GM12891 (cell line): ENCODE measurements around the gene RASGRF1.

Source experiments
- PAX5 ChIP-seq: IDR thresholded peaks from 2 replicates; pipeline ENCODE4 v1.6.1; 2011; ENCODE audit warnings: low read length, moderate library complexity, mild to moderate bottlenecking; ENCODE audit not compliant: insufficient read depth, severe bottlenecking
- POLR2A ChIP-seq: IDR thresholded peaks from 2 replicates; pipeline ENCODE4 v1.6.1; 2011; ENCODE audit warnings: low read depth, low read length, control low read depth
- POLR2AphosphoS5 ChIP-seq: IDR thresholded peaks from 2 replicates; pipeline ENCODE4 v1.6.1; 2011; ENCODE audit warnings: low read depth, low read length, control low read depth
- POU2F2 ChIP-seq: IDR thresholded peaks from 2 replicates; pipeline ENCODE4 v1.6.1; 2011; ENCODE audit warnings: low read depth, mild to moderate bottlenecking, control low read depth, low read length, moderate library complexity
- SPI1 ChIP-seq: IDR thresholded peaks from 2 replicates; pipeline ENCODE4 v1.6.1; 2011; ENCODE audit warnings: low read depth, low read length, control low read depth
- TAF1 ChIP-seq: IDR thresholded peaks from 2 replicates; pipeline ENCODE4 v1.6.1; 2011; ENCODE audit warnings: low read depth, low read length, control low read depth

DNA sequence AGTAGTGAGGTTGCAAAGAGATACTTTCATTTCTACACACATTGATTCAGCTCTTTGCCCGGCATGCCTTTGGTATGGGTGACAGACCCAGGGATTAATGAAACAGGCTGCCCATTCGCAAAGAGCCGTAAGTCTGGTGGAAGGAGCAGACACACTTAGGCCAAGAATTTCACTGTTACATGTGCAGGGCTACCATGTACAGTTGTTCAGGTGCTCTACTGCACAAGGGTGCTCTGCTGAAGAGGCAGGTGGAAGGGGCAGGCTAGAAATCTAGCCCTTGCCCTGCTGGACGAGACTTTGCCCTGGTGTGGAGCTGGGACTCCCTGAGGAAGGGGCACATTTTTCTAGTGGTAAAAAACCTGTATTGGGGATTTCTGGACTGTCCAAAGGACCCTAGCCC, 26.2 kb upstream of the RASGRF1 start:
- TF ChIP-seq POLR2A (no peak), POLR2AphosphoS5 (no peak), TAF1 (no peak), POU2F2 (no peak), SPI1 (no peak), PAX5 (no peak)
